Gastrocnemius medialis (tissue), 4 donors: Measurements from ENCODE around the gene EOMES.

Experiments
- CTCF ChIP-seq, 5 experiments: fragments of 450-650 bp in 3 of 5; fragments of 200-600 bp in 2 of 5; sonication (generic) in 2 of 5; IDR thresholded peaks in 4 of 5; conservative IDR thresholded peaks in 1 of 5; 1 replicate in 4 of 5; 2 replicates in 1 of 5; pipeline ENCODE4 v1.5.1; 2016 to 2019; ENCODE audit warnings: antibody characterized with exemption in 5 of 5, mild to moderate bottlenecking in 3 of 5, moderate library complexity in 3 of 5
- POLR2A ChIP-seq, 2 donors: fragments of 450-650 bp; IDR thresholded peaks; one replicate each; pipeline ENCODE4 v1.6.1; 2017; ENCODE audit warnings: antibody characterized with exemption in 2 of 2, mild to moderate bottlenecking in 2 of 2, moderate library complexity in 2 of 2

GRCh38 chr3:27708250-27708649, 13.9 kb downstream of the EOMES start:
- no peak for TF ChIP-seq CTCF (IDR thresholded peaks at IDR 0.05 in 4 of 5, conservative IDR thresholded peaks at IDR 0.05 in 1 of 5)
- TF ChIP-seq POLR2A (IDR thresholded peaks at IDR 0.05) = no peak
